ENCODE measurements around the gene SPNS1.
"Not testable (repeated sequence)": the region's sequence is repeated elsewhere in the genome, so short reads cannot be mapped to it uniquely, and the experiment has no call there.

Gene SPNS1

DNA sequence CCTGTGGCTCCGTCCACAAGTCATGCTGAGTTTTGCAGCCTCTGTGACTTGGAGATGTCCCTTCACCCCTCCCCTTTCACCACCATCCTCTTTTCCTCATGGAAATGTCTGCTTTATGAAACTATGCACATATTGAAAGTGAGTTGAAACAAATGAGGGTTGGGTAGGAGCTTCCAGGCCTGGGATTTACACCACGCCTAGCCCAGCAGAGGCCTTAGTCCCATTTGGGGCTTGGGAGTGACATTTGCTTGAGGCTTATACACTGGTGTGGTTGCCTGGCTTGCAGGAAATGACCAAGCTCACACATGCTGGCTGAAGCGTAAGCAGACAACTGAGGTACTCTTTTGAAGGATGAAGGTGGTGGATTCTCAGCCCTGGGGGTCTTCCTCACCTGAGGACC, 10.5 kb upstream of the SPNS1 start:
- DNase-seq = no peak

- no peak for DNase-seq
These were observed 10.1 kb upstream of the SPNS1 start for GRCh38 chr16:28964496-28964895.

- no peak for DNase-seq
These were observed 7.4 kb upstream of the SPNS1 start for GRCh38 chr16:28967156-28967555.

DNA sequence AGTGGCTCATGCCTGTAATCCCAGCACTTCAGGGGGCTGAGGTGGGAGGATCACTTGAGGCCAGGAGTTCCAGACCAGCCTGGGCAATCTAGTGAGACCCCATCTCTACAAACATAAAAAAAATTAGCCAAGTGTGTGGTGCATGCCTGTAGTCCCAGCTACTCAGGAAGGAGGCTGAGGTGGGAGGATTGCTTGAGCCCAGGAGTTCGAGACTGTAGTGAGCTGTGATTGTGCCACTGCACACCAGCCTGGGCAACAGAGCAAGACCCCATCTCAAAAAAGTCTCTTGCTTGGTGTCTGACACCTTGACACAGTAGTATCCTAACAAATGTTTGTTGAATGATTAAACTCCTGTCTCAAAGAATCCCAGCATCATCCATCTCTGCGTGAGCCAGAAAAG, 4.9 kb upstream of the SPNS1 start:
- DNase-seq = not testable (repeated sequence)

- no peak for DNase-seq
These were observed 556 bp upstream of the SPNS1 start for GRCh38 chr16:28974007-28974436.

GRCh38 chr16:28975158-28975599, 601 bp downstream of the SPNS1 start:
- no peak for DNase-seq

DNA sequence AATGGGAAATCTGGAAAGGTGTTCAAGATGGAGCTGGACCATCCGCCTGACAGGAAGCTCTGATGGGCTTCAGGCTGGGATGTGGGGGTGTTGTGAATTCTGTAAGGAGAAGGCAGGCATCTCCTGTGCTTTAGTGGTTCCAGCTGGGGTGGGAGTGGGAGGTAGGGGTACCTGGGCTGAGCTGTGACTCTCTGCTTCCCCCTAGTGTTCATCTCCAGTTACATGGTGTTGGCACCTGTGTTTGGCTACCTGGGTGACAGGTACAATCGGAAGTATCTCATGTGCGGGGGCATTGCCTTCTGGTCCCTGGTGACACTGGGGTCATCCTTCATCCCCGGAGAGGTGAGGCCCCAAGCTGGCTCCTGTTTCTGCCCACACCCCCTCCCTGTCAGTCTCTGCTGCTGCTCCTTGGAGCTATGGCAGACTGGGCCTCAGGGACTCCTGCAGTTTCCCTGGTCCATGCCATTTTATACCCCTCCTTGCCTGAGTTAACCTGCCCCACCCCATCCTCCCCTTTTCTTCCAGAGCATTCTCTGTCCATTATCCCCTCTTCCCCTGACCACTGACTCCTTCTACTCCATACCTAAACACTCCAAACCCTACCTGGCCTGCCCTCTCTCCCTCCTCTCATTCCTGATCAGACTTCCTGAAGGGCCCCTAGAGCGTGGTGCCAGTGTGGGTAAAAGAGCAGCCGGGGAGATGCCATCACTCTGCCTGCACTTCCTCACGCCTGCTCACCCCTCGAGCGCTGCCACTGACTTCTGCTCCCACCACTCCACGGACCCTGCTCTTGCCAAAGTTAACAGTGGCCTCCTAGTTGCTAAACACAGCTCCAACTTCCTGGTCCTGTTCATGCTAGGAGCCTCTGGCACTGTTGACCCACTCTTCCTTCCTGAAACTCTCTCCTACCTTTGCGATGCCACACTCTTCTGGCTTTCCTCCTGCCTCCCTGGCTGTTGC, 3.4 kb downstream of the SPNS1 start:
- DNase-seq = no peak

- not testable (repeated sequence) for DNase-seq
These were observed 5.8 kb downstream of the SPNS1 start for GRCh38 chr16:28980330-28980729.

- no peak for DNase-seq
These were observed 6.4 kb downstream of the SPNS1 start for GRCh38 chr16:28980929-28981328.

DNA sequence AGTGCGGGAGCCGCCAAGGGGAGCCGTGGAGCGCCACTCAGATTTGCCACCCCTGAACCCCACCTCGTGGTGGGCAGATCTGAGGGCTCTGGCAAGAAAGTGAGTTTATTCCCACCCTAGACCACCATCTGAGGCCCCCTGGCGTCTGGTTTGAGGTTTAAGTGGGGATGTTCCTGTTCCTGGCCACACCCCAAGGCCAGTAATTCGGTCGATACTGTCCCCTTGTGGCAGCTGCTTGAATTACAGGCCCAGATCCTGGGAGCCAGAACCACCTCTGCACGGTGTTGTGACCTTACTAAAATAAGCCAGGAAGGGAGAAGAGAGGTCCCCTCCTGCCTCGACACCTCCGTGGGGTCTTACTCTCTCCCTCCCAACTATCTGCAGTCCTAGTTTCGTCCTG, 6.9 kb downstream of the SPNS1 start:
- no peak for DNase-seq

DNA sequence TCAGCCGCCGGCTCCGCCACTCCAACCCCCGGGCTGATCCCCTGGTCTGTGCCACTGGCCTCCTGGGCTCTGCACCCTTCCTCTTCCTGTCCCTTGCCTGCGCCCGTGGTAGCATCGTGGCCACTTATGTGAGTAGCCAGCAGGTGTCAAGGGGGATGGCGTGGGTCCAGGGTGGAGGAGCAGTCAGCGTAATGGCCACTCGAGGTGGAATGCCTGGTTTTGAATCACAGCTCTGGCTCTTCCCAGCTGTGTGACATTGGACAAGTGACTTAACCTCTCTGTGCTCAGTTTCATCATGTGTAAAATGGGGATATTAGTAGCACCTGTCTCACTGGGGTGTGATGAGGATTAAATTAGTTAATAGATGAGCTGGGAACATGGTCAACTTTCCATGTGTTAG, 7.8 kb downstream of the SPNS1 start:
- DNase-seq = no peak

- DNase-seq = no peak
These were observed 8.4 kb downstream of the SPNS1 start for GRCh38 chr16:28982949-28983348.

DNA sequence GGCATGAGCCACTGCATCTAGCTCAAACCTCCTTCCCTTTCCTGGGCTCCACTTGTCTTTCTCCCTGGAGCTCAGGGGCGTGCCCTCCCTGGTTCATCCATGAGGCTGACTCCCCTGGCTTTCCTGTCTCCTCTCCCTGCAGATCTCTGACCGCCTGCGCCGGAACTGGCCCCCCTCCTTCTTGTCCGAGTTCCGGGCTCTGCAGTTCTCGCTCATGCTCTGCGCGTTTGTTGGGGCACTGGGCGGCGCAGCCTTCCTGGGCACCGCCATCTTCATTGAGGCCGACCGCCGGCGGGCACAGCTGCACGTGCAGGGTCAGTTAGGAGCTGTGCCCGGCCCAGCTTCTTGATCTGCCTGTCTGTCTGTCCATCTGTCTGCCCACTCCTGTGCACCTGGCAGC, 9.1 kb downstream of the SPNS1 start:
- no peak for DNase-seq

DNA sequence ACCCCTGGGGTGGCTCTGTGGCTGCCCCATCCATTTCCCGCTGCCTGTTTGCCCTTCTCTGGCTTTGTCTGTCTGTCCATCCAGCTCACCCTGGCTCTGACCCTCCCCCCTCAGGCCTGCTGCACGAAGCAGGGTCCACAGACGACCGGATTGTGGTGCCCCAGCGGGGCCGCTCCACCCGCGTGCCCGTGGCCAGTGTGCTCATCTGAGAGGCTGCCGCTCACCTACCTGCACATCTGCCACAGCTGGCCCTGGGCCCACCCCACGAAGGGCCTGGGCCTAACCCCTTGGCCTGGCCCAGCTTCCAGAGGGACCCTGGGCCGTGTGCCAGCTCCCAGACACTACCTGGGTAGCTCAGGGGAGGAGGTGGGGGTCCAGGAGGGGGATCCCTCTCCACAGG, 9.5 kb downstream of the SPNS1 start:
- no peak for DNase-seq

DNA sequence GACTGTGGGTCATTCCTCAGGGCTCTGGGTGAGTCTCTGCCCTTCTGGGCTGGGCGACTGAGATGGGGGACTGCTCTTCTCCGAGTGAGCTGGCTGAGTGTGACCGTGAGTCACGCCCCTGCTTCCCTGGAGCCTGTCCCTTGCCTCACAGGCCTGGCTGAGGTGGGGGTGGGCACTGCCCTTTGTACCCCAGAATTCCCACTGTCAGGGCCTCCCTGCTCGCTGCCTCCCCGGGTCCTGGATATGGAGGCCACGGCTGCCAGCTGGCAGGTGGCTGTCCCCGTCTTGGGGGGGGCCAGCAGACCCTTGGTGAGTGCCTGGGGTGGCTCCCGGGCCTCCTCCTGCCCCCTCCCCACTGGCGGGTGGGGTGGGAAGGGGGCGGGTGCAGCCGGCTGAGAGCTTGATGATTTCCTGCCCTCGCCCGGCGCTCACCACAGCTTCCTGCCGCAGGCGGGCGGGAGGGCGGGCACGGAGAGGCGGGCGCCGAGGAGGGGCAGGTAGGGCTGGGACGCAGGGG, 10.1 kb downstream of the SPNS1 start, which contains the start of gene LAT:
Gene LAT, plus strand, starts transcription at position 434 of the 517 bp plus-strand sequence. CDS start 366 bp downstream, outside the sequence.
- DNase-seq = no peak

GRCh38 chr16:28985211-28986041, 10.8 kb downstream of the SPNS1 start:
- DNase-seq = no peak

GRCh38 chr16:28986046-28986445, 11.5 kb downstream of the SPNS1 start:
- no peak for DNase-seq

DNA sequence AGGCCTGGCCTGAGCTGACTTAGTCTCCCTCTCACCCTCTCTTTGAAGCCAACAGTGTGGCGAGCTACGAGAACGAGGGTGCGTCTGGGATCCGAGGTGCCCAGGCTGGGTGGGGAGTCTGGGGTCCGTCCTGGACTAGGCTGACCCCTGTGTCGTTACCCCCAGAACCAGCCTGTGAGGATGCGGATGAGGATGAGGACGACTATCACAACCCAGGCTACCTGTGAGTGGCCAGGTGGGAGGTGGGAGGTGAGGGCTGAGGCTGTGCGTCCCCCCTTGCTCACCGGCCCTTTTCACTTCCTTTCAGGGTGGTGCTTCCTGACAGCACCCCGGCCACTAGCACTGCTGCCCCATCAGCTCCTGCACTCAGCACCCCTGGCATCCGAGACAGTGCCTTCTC, 11.9 kb downstream of the SPNS1 start:
- no peak for DNase-seq

DNA sequence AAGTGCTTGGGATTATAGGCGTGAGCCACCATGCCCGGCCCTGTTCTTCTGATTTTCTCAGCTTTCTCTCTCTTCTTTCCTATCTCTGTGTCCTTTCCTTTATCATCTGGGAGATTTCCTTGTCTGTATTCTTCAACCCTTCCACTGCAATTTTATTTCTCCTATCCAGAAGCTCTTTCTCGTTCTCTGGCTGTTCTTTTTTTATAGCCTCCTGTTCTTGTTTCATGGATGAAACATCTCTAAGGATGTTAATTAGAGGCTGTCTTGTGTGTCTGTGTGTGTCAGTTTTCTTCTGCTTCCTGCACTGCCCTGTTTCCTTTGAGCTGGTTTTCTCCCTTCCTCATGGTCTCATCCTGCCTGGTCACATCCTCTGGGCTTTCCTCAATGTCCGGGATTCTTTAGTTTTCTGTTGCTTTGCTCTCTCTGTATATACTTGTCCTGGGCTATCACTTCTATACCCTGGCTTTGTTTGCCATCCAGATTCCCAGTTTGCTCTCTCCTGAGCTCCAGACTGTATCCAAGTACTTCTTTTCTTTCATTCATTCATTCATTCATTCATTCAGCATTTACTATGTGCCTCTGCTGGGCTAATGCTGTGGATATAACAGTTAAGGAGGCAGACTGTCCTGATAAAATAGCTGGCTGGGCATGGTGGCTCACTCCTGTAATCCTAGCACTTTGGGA, 12.7 kb downstream of the SPNS1 start:
- DNase-seq = no peak

DNA sequence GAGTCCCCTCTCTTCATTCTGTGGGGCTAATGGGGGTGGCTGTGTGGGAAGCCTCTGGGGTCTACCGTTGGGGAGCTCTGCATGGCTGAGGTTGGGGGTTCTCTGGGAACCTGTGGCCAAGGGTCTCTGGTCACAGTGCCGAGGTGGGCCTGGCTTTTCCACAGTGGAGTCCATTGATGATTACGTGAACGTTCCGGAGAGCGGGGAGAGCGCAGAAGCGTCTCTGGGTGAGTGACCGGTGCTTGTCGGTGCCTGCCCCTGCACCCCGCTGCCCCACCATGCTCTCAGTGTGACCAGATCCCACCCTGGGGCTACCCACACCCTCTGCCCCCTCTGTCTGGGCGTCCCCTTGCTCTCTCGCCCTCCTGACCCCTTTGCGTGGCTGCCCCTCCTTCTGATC, 14.8 kb downstream of the SPNS1 start:
- no peak for DNase-seq

DNA sequence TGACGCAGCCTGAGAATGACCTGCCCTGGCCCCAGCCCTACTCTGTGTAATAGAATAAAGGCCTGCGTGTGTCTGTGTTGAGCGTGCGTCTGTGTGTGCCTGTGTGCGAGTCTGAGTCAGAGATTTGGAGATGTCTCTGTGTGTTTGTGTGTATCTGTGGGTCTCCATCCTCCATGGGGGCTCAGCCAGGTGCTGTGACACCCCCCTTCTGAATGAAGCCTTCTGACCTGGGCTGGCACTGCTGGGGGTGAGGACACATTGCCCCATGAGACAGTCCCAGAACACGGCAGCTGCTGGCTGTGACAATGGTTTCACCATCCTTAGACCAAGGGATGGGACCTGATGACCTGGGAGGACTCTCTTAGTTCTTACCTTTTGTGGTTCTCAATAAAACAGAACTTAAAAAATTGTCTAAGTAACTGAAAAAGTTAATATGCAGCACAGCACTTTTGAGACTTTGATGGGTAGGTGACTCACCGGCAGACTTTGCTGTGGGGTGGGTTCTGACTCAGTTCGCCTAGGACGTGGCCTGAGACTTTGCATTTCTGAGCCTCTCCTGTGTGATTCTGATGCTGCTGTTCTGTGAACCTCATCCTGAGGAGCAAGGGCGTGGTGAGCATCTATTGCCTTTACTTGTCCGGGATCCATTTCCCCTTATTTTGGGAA, 15.9 kb downstream of the SPNS1 start:
- no peak for DNase-seq

DNA sequence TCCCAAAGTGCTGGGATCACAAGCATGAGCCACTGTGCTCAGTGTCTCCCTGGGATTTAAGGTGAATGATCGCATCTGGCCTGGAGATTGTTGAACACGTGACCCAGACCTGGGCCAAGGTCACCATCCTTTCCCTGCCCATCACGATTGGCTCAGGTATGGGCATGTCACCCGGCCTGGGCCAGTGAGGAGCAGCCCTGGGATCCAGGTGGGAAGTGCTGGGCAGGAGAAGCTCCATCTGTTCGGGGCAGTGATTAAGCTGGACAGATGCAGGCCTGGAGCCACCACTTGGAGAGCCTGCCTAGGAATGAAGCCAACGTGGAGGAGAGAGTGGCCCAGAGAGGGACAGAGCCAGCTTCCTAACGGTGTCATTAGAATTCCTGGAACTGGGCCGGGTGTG, 17.1 kb downstream of the SPNS1 start:
- no peak for DNase-seq

Measured in NCI-H2081 treated with DMSO at 0.1 percent for 48 hours (cell line).